HK-2 (cell line): ENCODE measurements around the gene BPIFA2.

Experiments
- DNase-seq: peaks from one replicate; pipeline ENCODE4 v3.0.0-alpha.2; 2018; ENCODE audit not compliant: unreplicated experiment

Gene BPIFA2

GRCh38 chr20:33199026-33199425 is 31.1 kb downstream of the BPIFA2 start:
- no peak for DNase-seq

- no peak for DNase-seq
Observed at GRCh38 chr20:33202451-33202850, 34.5 kb downstream of the BPIFA2 start.

- no peak for DNase-seq
Observed at GRCh38 chr20:33203444-33203843, 35.5 kb downstream of the BPIFA2 start.

GRCh38 chr20:33209789-33210188 is 41.8 kb downstream of the BPIFA2 start:
- DNase-seq: peak; percentile 82

GRCh38 chr20:33210371-33210770 is 42.4 kb downstream of the BPIFA2 start:
- no peak for DNase-seq

GRCh38 chr20:33211817-33212424 is 44.0 kb downstream of the BPIFA2 start:
- peak; percentile 34 for DNase-seq

- DNase-seq: no peak
Observed at GRCh38 chr20:33217052-33217451, 49.1 kb downstream of the BPIFA2 start, which contains the start of gene BPIFA3. Gene BPIFA3 (plus strand): TSS chr20:33217352. CDS start chr20:33217537, 185 bp downstream.

- no peak for DNase-seq
Observed at GRCh38 chr20:33224399-33224798, 56.4 kb downstream of the BPIFA2 start.

GRCh38 chr20:33229843-33230242 is 61.9 kb downstream of the BPIFA2 start:
- no peak for DNase-seq
